Measurements from ENCODE around the gene BARX1. TPM values are rescaled to one million over a fixed set of nuclear protein-coding genes. Genes with fewer than 3 reads are reported as not detected.

Gene BARX1
- total and polyA plus RNA-seq, 9 of the 15 experiments (the other 6 are each of a cell fraction or from before 2014, with no cell fraction given) = 0.11 to 0.14 TPM; not detected in 7

DNA sequence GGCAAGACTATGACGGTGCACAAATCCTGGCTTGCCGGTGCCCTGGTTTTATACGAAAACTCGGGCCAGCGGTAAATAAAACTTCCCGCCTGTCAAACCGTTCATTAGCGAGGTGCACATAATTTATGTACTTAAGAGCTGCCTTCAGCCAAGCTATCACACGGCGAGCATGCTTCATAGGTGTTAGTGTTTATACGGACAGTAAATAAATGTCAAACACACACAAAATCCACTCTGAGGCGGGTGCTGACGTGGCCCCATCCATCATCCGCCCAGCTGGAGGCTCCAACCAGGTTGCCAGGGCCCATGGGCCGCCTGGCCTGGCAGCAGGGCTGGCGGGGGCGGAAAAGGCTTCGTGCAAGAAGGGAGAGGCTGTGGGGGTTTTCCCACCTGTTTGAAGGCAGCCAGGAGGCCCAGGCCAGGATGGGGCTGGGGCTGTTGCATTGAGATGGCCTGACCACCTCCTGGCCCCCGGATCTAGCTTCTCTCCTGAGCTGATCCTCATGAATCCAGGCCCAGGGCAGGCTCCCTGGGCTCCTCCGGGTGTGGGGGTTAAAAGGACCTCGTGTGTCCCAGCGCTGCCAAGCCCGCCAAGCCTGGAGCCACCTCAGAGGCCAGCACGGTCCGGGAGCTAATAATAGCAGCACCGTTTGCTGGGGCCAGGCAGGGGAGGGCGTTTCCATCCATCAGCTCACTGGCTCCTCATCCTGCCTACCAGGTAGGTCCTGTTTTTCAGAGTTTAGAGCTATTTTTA is 43.2 kb downstream of the BARX1 start:
- Histone ChIP-seq H3K79me2 (ENCODE audit: control insufficient read depth, insufficient read depth, low read length) (no peaks in the 10 kb centered on the region), H2AFZ (ENCODE audit: low read depth, low read length) (no peak overlapping the region), H3K4me1 (replicated peaks in 1 of 2; ENCODE audit: control insufficient read depth in 2 of 2, insufficient read depth in 2 of 2, low read length in 2 of 2) (peaks cover 0 to 8% of the 10 kb centered on the region in 2 experiments; a peak in 2 of 5 replicates), H3K9ac (ENCODE audit: insufficient read depth in 1 of 2, low read depth in 2 of 2, low read length in 2 of 2) (no peak overlapping the region), H3K36me3 (ENCODE audit: control insufficient read depth, insufficient read depth, low read length) (no peaks in the 10 kb centered on the region), H3K27me3 (ENCODE audit: control insufficient read depth in 2 of 2, insufficient read depth in 2 of 2, low read length in 2 of 2) (peaks cover 21 to 74% of the 10 kb centered on the region in 2 experiments; a peak in 4 of 5 replicates), H3K4me2 (ENCODE audit: insufficient read depth, low read length) (no peak overlapping the region), H3K27ac (ENCODE audit: extremely low read depth, low read depth, low read length) (no peak overlapping the region), H3K9me1 (ENCODE audit: control insufficient read depth, insufficient read depth, low read length) (no peaks in the 10 kb centered on the region), H4K20me1 (replicated peaks; ENCODE audit: control insufficient read depth, insufficient read depth, low read length) (0 out of 2 replicates have a peak, but pooled peaks cover 4% of the 10 kb centered on the region), H3K9me3 (replicated peaks; ENCODE audit: control insufficient read depth, insufficient read depth, low read depth, low read length) (no peaks in the 10 kb centered on the region), H3K4me3 (no peak overlapping the region)
- no peak for DNase-seq (ENCODE audit: extremely low read depth in 1 of 4, low spot score in 3 of 4)
- CTCF ChIA-PET (ENCODE audit: low intra/inter-chr PET ratio) = no interaction called here
- WGBS (ENCODE audit: insufficient coverage, low coverage, missing lambda C conversion rate) = 4% methylated on average over 22 of the region's 27 CpGs
- ATAC-seq = no peak
- POLR2A ChIA-PET = interaction anchor here (0.6 to 1.1 kb wide), 3 partner anchors 12 to 459 kb away, joined by 3 to 4 read pairs (median 3); no protein-coding TSS in a partner anchor
- in situ Hi-C loops (cut with MboI) (no loop called here), intact Hi-C loops (cut with micrococcal nuclease) (no loop called here)
- no peak for FAIRE-seq
- no TSS peak for BruUV-seq (replicated peaks)
- TF ChIP-seq ZKSCAN8 (CRISPR knock-in tag; IDR thresholded peaks at IDR 0.05) (no peak), ZNF830 (CRISPR knock-in tag; IDR thresholded peaks at IDR 0.05) (no peak), EP300 (IDR thresholded peaks at IDR 0.05; ENCODE audit: low read length) (no peak), PTRF (tag; IDR thresholded peaks at IDR 0.05) (no peak), RBM15 (IDR thresholded peaks at IDR 0.05; ENCODE audit: insufficient read depth, low read length) (no peak), ZNF143 (CRISPR knock-in tag; IDR thresholded peaks at IDR 0.05) (no peak), DIDO1 (tag; IDR thresholded peaks at IDR 0.05; ENCODE audit: low read depth) (no peak), MEIS2 (IDR thresholded peaks at IDR 0.05; ENCODE audit: partially characterized antibody) (peak; percentile 36), HNRNPL (IDR thresholded peaks at IDR 0.05; ENCODE audit: low read depth, low read length) (no peak), YBX1 (IDR thresholded peaks at IDR 0.05) (no peak)
- TF ChIP-seq, protein P1, sequence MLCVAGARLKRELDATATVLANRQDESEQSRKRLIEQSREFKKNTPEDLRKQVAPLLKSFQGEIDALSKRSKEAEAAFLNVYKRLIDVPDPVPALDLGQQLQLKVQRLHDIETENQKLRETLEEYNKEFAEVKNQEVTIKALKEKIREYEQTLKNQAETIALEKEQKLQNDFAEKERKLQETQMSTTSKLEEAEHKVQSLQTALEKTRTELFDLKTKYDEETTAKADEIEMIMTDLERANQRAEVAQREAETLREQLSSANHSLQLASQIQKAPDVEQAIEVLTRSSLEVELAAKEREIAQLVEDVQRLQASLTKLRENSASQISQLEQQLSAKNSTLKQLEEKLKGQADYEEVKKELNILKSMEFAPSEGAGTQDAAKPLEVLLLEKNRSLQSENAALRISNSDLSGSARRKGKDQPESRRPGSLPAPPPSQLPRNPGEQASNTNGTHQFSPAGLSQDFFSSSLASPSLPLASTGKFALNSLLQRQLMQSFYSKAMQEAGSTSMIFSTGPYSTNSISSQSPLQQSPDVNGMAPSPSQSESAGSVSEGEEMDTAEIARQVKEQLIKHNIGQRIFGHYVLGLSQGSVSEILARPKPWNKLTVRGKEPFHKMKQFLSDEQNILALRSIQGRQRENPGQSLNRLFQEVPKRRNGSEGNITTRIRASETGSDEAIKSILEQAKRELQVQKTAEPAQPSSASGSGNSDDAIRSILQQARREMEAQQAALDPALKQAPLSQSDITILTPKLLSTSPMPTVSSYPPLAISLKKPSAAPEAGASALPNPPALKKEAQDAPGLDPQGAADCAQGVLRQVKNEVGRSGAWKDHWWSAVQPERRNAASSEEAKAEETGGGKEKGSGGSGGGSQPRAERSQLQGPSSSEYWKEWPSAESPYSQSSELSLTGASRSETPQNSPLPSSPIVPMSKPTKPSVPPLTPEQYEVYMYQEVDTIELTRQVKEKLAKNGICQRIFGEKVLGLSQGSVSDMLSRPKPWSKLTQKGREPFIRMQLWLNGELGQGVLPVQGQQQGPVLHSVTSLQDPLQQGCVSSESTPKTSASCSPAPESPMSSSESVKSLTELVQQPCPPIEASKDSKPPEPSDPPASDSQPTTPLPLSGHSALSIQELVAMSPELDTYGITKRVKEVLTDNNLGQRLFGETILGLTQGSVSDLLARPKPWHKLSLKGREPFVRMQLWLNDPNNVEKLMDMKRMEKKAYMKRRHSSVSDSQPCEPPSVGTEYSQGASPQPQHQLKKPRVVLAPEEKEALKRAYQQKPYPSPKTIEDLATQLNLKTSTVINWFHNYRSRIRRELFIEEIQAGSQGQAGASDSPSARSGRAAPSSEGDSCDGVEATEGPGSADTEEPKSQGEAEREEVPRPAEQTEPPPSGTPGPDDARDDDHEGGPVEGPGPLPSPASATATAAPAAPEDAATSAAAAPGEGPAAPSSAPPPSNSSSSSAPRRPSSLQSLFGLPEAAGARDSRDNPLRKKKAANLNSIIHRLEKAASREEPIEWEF (CRISPR knock-in tag; IDR thresholded peaks at IDR 0.05) = no peak
- TF ChIP-seq, protein P2, sequence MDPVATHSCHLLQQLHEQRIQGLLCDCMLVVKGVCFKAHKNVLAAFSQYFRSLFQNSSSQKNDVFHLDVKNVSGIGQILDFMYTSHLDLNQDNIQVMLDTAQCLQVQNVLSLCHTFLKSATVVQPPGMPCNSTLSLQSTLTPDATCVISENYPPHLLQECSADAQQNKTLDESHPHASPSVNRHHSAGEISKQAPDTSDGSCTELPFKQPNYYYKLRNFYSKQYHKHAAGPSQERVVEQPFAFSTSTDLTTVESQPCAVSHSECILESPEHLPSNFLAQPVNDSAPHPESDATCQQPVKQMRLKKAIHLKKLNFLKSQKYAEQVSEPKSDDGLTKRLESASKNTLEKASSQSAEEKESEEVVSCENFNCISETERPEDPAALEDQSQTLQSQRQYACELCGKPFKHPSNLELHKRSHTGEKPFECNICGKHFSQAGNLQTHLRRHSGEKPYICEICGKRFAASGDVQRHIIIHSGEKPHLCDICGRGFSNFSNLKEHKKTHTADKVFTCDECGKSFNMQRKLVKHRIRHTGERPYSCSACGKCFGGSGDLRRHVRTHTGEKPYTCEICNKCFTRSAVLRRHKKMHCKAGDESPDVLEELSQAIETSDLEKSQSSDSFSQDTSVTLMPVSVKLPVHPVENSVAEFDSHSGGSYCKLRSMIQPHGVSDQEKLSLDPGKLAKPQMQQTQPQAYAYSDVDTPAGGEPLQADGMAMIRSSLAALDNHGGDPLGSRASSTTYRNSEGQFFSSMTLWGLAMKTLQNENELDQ (CRISPR knock-in tag; IDR thresholded peaks at IDR 0.05; ENCODE audit: borderline replicate concordance) = no peak
